Measurements from ENCODE around the gene CUZD1. TPM values are rescaled to one million over a fixed set of nuclear protein-coding genes. Genes with fewer than 3 reads are reported as not detected.

Gene CUZD1
- total RNA-seq, 1 experiment from 2014 or later, result 0.55 TPM

DNA sequence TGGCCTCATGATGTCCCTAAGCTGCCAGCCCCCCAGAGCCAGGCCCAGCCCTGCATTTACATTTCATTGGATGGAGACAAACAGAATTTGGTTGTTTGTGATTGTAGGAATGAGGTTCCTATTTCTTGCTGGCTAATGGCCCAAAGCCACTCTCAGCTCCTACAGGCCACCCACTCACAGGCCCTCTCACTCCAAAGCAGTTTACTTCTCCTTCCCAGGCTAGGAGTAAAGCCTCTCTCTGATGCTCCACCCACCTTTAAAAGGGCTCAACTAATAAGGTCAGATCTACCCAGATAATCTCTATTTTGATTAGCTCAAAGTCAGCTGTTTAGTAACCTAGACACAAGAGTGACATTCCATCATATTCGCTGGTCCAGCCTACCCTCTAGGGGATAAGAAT, 11.2 kb upstream of the CUZD1 start:
- no peak for DNase-seq (ENCODE audit: low read depth)

DNA sequence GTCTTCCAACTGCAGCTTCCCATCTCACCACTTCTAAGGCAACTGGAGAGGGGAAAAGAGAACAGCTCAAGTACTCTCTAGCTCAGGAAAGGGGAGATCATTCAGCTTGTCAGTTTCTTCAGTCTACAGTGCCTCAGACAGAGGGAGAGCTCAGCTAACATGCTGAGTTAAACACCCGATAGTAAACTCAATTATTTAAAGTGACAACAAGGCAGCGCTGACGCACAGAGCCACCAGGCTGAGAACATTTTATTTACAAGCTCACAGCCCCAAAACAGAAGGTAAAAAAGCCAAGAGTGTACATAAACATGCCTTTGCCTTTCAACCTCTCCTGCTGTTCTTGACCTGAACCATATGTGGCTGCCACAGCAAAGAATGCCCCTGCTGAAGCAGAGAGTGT, 10.1 kb upstream of the CUZD1 start:
- no peak for DNase-seq (ENCODE audit: low read depth)

DNA sequence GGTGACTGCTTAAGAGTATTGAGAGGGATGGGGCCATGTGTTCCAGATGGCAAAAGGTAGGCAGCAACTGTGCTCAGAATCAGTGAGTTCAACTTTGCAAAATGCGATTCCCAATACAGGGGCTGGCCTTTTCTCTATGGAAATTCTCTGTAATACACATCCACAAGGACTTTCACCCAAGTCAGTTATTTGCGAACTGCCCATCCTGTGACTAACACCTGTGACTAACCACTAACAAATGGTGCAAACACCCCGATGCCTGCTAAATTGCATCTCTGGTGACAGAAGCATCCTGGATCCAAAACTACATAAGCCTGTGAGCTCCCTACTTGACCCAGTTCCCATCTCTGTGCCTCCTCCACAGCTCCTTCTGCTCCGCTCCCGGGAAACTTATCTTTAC, 9.0 kb upstream of the CUZD1 start:
- DNase-seq (ENCODE audit: low read depth), result peak; percentile 94

DNA sequence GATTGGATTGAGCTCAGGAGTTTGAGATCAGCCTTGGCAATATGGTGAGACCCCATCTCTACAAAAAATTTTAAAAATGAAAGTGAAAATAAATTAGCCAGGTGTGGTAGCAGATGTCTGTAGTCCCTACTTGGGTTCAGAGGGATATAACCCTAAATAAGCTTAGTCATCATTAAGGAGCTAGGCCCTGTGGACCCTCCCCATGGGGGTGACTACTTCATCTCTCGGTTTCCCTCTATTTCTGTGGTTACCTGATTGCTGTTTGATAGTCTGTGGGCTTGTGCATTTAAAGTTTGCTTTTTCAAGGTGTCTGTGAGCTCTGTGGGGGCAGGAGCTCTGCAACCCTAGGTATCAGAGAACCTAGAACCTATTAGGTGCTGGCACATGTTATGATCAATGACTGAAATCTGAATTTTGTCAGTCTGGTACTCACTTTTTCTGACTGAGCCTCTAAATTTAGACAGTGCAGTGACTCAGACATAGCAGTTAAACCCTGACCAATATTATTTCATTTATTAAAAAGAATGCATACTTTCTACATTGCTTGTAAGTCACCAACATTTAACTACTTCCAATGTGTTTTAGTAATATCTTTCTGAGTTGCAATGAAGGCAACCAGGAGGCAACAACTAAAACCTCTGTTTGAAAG, 8.1 kb upstream of the CUZD1 start:
- no peak for DNase-seq (ENCODE audit: low read depth)

DNA sequence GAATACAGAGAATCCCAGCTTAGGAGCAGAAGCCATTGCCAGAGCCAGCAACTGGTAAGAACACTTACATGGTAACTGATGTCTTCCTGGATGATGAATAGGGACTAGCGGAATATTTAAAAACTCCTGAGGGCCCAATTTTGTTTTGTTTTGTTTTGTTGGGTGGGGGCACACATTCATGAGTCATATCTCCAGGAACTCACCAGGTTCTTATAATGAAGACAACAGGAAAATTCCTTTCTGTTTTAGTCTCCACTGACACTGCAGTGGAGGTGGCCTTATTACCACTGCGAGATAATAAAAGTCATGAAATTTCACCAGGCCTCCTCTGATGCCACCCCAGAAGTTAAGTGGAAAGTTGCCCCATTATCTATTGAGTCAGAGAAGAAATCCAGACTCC, 6.6 kb upstream of the CUZD1 start:
- peak; percentile 72 for DNase-seq (ENCODE audit: low read depth)

DNA sequence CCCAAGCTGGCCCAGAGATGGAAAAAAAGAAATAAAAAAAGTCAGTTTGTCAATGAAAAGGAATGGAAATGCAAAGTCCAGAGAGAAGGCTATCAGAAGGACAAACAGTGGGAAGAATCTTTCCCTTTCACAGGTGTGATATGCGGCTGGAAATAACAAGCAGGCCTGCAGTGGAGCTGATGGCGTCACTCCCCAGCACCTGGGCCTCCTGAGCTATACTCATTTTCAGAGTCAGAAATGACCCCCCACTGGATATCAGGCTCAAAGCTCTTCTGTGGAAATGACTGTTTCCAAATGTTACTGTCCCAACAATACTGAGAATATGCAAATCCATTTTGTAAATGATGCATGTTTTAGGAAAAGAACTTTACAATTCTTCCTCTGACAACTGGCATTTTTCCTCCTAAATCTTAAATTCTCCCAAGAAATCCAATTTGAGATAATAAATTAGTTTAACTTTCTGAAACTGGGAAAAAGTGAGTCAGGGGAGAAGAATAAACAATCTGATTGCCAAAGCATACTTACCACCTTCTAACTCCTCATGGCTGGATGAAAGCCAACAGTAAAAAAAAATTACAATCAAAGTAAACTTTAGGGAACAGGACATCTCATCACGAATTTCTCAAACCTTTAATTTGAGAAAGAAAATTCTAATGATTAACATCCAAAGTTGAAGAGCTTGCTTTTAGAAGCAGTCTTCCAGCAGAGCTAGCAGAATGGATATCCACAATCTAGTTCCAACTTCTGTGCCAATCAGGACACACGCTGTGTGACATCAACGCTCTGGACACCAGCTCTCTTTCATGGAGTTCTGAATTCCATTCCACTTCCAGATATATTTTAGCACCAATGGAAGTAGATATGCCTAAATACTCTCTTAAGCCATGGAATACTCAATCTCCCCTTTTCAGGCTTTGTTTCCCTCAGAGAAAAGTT, 5.3 kb upstream of the CUZD1 start:
- DNase-seq (ENCODE audit: low read depth), result no peak

DNA sequence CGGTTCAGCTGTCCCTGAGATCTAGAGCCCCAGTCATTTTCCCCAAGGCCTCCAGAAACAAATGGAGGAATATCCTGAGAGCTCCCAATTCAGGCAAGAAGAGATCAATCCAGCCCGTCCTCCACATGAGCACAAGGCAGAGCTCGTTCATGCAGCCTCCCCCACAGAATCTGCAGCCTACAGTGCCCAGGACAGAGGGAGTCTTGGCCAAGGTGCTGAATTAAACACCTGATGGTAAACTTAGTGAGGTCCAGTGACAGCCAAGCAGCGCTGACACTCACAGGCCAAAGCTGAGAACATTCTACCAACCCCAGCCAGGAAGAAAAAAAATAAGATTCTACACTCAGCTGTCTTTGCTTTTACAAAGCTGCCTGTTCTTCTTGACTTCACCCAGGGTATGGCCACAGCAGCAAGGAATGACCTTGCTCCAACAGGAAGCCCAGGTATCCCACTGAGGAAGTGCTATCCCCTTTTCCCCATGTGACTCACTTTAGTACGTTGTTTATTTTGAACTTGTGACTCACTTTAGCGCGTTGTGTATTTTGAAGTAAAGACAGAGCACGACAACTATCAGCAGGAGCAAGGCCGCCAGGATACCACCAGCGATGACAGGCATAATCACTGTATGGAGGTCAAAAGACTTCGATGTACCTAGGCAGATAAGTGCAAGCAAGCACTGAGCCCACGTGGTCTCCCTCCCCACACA, 4.4 kb upstream of the CUZD1 start:
- peak; percentile 27 for DNase-seq (ENCODE audit: low read depth)

DNA sequence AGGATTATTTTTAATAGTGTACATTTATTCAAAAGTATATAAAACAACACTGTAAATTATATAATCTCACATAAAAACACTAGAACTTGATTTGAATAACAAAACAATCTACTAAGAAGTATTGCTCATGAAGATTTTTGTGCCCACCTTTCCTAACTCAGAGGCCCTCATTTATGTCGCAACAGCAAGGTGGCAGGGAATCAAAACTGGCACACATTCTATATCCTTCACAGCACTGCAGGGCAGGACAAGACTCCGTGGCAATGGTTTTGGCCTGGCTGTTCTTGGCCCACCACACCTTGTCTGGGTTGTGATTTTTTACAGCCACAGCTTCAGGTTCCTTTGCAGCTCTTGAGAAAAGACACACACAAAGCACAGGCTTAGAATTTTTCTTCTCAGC, 3.4 kb upstream of the CUZD1 start:
- no peak for DNase-seq (ENCODE audit: low read depth)

DNA sequence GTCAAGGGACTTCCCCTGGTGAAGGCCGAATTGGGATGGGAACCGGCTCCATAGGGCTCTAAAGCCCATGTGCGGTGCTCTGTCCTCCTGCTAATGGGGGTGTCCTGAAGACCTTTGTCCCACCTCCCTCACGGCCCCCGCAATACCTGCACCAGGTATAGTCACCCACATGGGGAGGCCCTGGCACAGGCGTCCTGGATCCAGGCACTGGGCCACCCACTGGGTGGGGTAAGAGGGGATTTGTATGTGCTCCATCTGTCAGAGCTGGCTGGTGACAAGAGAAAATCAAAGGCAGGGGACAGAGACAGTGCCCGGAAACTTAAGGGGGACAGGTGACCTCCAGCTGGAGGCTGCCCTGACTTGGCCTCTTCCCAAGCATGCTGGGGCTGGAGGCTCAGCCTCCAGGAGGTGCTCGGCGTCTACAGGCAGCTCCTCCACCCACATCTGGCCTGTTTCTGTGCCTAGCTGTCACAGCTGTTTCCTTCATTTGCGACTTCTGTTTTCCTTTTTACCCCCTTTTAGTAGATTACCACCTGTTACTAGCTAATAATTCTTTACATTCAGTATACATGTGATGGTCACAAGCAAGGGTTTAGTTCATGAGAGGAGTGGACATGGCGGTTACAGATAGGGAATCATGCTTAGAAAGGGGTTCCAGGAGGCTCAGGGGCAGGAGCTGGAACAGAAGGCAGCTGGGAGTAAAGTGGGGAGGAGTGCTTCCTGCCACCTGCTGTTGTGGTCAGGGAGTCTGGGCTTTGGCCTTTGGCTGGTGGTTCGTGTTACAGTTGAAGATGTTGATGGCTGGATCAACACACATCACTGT, 2.3 kb upstream of the CUZD1 start:
- DNase-seq (ENCODE audit: low read depth), result peak; percentile 54

DNA sequence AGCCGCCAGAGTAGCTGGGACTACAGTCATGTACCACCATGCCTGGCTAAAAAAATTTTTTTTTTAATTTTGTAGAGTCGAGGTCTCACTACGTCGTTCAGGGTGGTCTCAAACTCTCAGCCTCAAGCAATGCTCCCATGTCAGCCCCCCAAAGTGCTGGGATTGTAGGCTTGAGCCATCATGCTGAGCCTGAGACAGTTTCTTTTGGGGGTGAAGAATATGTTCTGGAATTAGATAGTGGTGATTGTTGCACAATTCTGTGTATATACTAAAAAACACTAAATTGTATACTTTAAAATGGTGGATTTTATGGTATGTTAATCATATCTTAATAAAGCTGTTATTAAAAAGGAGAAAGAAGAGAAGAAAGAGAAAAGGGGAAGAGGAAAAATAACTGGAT, 1.5 kb downstream of the CUZD1 start:
- DNase-seq (ENCODE audit: low read depth), result no peak

DNA sequence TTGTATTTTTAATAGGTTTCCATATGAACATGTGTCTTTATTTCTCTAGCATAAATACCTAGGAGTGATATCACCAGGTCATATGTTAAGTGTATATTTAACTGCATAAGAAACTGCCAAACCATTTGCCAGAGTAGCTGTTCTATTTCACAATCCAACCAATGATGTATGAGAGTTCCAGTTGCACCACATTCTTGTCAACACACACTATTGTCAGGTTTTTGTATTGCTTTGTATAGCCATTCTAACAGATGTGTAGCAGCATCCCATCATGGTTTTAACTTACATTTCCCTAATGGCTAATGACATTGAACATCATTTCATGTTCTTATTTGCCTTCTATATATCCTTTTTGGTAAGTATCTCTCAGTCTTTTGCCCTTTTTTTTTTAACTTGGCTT, 4.1 kb downstream of the CUZD1 start:
- DNase-seq (ENCODE audit: low read depth), result no peak

DNA sequence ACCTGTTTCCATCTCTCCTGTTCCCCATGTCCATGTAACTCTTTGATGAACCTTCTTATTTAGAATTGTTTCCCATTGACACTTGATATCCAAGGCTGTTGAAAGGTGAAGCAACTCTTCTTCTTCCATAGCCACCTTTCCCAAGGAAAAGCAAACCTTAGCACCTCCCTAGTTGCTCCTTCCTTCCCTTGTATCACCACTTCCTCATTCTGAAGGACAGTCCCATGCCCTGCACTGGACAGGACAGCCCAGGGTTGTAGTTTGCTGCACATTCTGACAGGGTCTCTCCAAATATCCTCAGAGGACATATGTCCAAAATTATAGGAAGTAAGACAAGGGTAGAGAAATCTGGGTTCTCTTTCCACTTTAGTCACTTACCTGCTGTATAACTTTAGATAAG, 6.2 kb downstream of the CUZD1 start:
- DNase-seq (ENCODE audit: low read depth), result no peak

DNA sequence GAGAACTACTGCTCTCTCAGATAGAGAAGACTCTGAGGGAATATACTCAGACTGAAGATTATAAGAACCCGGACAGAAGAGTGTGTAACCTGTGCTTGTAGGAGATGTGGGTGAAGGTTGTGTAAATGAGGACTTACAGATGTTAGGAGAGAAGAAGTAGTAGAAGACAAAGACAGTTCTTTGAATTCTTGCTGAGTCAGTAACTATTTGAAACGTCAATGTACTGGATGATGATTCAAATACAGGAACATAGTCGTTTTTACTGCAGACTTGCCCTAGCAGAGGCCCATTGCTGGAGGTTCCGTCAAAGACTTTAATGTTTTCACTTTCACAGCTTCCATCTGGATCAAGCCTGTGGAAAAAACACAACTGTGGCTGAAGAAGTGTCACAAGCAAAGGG, 6.8 kb downstream of the CUZD1 start:
- no peak for DNase-seq (ENCODE audit: low read depth)

DNA sequence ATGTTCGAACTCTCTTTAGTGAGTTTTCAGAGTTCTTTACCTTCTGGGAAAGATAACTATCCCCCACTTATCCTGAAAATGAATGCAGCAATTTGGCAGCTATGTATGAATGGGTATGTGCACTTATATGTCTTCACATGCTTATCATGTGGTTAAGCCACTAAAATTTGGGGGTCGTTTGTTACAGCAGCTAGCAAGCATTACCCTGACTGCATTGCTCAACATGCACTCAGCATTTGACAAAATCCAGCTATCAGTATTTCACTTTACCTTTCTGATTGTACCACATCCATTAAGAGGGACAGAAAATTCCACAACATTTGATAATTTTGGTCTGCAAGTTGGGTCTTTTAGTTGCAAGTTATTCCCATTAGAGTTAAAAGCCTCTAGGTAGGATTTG, 9.7 kb downstream of the CUZD1 start:
- no peak for DNase-seq (ENCODE audit: low read depth)

DNA sequence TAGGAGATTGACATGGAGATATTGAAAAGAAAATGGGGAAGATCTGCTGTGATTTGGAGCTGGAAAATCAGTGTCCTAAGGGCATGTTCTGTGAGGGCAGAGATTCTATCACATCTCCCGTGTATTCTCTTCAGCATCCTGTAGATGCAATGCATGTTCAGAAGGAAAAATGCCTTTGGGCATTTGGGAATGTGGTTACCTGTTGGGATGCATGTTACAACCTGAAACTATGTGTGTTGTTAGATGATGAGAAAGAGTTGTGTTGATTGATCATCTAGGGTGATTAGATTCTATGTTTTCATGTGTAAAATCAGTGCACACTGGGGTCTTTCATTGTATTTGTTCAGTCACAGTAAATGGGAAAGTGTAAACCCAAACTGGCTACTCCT, 14.7 kb downstream of the CUZD1 start:
- no peak for DNase-seq (ENCODE audit: low read depth)

DNA sequence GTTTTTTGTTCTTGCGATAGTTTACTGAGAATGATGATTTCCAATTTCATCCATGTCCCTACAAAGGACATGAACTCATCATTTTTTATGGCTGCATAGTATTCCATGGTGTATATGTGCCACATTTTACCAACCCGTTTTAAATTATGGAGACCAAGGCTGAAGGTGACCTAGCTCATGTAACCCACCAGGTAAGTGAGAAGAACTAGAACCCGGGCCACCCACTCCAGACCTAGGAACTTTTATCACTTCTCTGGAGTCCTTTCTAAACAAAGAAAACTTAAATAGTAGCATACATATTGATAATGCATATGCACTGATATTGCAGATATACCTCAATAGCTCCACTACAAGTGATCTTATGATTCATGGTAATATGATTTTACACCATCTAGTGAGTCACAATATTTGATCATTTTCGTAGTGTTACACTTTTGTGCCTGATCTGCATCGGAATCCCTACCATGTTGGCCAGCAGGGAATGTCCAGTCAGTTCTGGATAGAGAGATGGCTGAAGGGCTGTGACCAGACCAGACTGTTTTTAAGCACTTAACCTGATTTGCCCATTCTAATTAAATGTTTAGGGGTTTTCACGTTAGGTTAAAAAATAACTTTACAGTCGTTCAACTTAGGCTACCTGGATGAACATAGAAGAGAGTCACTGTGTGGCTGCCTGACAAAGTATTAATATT, 15.2 kb downstream of the CUZD1 start:
- no peak for DNase-seq (ENCODE audit: low read depth)

DNA sequence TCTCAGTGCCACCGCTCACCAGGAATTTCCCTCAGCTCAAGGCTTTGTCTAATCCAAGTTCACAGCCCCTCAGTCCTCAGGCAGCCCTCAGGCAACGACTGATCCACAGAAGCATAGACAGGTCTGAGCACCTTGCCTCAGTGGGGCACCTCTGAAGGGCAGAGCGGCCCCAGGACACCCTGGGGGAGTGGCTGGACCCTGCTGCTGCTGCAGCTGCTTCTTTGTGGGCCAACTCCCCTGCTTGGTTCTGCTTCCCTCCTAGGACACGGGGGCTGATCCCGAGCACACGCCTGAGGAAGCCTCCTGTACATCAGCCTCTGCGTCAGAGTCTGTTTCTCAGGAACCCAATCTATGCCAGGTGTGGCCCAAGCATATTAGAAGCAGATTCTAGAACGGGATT, 16.2 kb downstream of the CUZD1 start:
- no peak for DNase-seq (ENCODE audit: low read depth)

DNA sequence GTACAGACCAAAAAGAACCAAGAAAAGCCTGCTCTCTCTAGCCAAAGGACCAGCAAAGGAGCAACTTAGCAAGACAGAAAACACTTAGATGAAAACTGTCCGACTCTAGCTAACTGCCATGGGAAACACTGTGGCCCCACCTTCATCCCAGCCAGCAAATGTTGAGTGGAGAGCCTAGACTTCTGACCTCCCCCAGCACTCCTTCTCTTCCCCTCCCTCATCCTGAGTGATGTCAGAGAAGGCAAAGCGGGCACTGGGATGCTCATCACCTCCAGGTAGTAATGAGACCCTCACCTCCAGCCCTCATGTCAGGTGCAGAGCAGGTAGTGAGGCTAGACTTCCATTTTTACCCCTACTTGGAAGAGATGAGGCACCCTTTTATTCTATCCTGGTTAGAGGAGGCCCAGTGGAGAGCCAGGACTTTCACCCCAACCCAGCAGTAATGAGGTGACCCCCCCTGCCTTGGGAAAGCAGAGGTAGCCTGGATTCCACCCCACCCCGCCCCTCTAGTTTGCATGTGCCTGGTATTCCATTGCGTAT, 16.9 kb downstream of the CUZD1 start:
- no peak for DNase-seq (ENCODE audit: low read depth)

DNA sequence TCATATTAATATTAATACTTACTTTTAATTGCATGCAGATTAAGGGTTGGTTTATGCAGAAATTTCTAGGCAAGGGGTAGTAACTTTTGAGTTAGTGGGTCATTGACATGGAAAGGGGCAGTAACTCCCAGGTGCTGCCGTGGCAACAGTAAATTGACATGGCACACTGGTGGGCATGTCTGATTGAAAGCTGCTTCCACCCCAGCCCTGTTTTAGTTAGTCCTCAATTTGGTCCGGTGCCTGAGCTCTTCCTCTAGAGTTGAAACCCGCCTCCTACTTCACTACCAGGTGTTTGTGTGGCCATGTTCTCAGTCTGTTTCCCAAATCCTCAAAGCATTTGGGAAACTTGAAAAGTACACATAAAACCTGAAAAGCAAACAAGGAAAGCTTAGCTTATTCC, 18.4 kb downstream of the CUZD1 start:
- no peak for DNase-seq (ENCODE audit: low read depth)

DNA sequence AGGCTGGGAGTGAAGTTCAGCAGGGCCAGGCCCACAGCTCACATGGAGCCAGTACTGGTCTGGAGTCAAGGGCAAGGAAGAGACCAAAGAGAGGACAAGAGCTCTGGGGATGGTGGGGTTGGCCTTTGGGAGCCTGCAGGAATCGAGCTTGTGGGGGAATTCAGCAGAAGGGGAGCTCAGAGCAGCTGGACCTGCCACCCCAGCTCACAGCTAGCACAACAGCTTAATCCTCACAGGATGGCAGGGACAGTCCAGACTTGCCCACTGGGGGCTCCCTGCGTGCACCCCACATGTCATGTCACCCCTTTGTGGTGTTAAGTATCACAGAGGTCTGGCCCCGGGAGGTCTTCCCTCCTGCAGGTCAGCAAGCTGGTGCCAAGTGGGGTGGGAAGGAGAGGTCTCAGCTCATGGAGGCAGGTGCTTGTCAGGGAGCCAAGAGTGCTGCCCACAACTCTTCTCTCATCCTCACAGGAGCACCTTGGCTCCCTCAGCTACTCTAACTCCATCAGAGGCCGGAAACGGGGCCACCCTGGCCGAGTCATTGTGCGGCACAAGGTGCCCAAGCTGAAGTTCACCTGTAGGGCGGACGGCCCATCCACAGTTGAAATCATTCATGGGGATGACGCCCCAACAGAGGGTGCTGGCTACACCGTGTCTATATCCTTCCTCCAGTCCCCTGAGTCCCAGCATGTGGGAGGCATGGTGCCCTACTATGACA, 22.5 kb downstream of the CUZD1 start:
- no peak for DNase-seq (ENCODE audit: low read depth)

Data from HT1080 (cell line).